ENCODE results near the gene CALML6.

Gene CALML6

GRCh38 chr1:1911350-1912041 is 3.6 kb upstream of the CALML6 start:
- no peak for DNase-seq

- no peak for DNase-seq
These were observed 724 bp upstream of the CALML6 start for GRCh38 chr1:1914101-1914970.

- DNase-seq, result no peak
These were observed 1.1 kb downstream of the CALML6 start for GRCh38 chr1:1915911-1916840.

GRCh38 chr1:1916851-1917251 is 1.8 kb downstream of the CALML6 start:
- DNase-seq, result no peak

GRCh38 chr1:1917304-1917976 is 2.4 kb downstream of the CALML6 start:
- DNase-seq, result no peak

- DNase-seq, result no peak
These were observed 3.2 kb downstream of the CALML6 start for GRCh38 chr1:1917995-1918900.

GRCh38 chr1:1918901-1919303 is 3.8 kb downstream of the CALML6 start, which contains the start of gene TMEM52:
TMEM52 (minus strand) TSS chr1:1919279; CDS start chr1:1919265, 14 bp downstream.
- DNase-seq, result no peak

- DNase-seq, result peak; percentile 97
These were observed 4.4 kb downstream of the CALML6 start for GRCh38 chr1:1919304-1920056.

- DNase-seq, result no peak
These were observed 5.1 kb downstream of the CALML6 start for GRCh38 chr1:1920057-1920607.

- DNase-seq, result no peak
These were observed 5.8 kb downstream of the CALML6 start for GRCh38 chr1:1920608-1921458.

- no peak for DNase-seq
These were observed 6.4 kb downstream of the CALML6 start for GRCh38 chr1:1921459-1921862.

- DNase-seq, result no peak
These were observed 7.0 kb downstream of the CALML6 start for GRCh38 chr1:1921901-1922701.

- no peak for DNase-seq
These were observed 7.6 kb downstream of the CALML6 start for GRCh38 chr1:1922702-1922955.

GRCh38 chr1:1922956-1923833 is 8.1 kb downstream of the CALML6 start:
- DNase-seq, result no peak

- DNase-seq, result no peak
These were observed 9.3 kb downstream of the CALML6 start for GRCh38 chr1:1924386-1924785.

- no peak for DNase-seq
These were observed 9.8 kb downstream of the CALML6 start for GRCh38 chr1:1924849-1925248.
